HG03457 (cell line): Measurements from ENCODE around the gene XYLB.

Experiments
- ATAC-seq: cut with Tn5 transposase; IDR thresholded peaks from one replicate; pipeline ENCODE4 v1.9.1; 2021; ENCODE audit warnings: moderate number of reproducible peaks; ENCODE audit not compliant: unreplicated experiment

XYLB gene

GRCh38 chr3:38453075-38453912, 106.7 kb downstream of the XYLB start, which contains the start of gene ACVR2B:
TSS of gene ACVR2B (plus strand) at chr3:38453890. CDS start at chr3:38454323, 433 bp downstream.
- no peak for ATAC-seq

DNA sequence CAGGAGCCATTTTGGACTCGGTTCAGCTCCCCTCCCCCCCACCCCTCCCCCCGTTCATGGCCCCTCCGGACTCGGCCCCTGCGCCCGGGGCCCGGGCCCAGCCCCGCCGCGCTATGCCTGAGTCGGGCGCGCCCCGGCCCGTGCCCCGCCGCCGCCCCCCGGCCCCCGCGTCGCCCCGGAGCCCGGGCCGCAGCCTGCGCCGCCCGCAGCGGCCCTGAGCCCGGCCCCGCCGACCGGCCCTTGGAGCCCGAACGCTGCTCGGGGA, 107.3 kb downstream of the XYLB start:
- no peak for ATAC-seq

- ATAC-seq: no peak
Observed at GRCh38 chr3:38454178-38454883, 107.7 kb downstream of the XYLB start.

GRCh38 chr3:38454884-38455638, 108.5 kb downstream of the XYLB start:
- ATAC-seq: no peak

DNA sequence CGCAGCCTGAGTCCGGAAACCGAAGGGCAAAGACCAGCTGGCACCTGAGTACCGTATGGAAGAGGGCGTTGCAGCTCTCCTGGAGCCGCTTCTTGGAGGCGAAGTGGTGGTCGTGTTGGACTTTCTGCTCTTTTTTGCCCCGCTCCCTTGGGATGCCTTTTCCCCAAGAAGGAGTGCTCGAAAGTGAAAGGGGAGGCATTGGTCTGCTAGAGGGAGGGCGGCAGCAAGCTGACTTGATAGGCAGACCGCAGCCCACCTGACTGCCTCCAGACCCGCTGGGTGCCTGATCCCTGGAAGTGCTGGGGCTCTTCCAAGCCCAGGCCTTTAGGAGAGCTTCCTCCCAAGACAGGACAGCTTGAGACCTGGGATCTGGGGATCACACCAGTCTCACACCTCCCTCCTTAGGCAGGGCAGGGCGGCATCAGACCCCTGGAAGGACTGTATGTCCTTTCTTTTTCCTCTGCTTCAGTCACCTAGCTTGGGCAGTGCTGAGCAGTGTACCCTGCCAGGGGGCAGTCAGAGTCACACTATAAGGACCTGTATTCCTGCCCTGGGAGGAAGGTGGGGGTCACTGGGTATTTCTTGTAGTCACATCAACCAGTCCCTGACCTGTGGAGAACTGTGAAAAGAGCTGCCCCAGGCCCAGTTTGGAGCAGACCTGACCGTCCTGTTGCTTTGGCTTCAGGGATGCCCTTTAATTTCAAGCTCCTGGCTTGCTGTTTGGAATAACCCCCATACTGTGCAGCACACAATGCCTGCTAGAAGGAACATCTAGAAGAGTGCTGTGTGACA, 109.2 kb downstream of the XYLB start:
- no peak for ATAC-seq

- ATAC-seq: no peak
Observed at GRCh38 chr3:38457111-38458003, 110.8 kb downstream of the XYLB start.

GRCh38 chr3:38458796-38459498, 112.4 kb downstream of the XYLB start:
- no peak for ATAC-seq

DNA sequence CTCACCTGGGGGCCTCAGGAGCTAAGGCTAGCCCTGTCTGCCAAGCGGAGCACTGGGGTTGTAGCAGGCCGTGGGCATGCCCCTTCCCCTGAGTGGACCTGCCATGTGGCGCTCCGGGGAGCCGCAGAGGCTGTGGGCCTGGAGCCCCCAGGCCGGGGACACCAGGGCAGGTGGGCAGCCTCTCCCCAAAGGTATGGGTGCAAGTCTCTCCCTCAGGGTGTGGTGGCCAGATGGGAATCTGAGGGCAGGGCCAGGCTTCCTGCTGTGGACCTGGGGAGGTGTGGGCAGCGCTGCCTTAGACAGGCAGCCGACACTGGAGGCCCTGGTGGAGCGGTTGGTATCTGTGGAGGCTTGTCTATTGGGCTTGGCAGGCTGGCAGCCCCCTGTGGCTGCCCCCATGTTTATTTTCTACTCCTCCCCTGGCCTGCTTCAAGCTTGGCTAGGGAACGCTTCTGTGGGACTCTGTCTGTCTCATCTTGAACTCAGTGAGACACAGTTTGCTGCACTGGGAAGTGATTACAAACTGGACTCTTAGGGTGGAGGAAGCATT, 113.0 kb downstream of the XYLB start:
- ATAC-seq: no peak

GRCh38 chr3:38460377-38461270, 114.0 kb downstream of the XYLB start:
- no peak for ATAC-seq
